ENCODE results near the gene MEGF11. TPM values are rescaled to one million over a fixed set of nuclear protein-coding genes. Genes with fewer than 3 reads are reported as not detected.
"Not testable (repeated sequence)": the region's sequence is repeated elsewhere in the genome, so short reads cannot be mapped to it uniquely, and the experiment has no call there.

MEGF11 gene
- total and polyA plus RNA-seq, 7 donors, result 0.04 to 0.05 TPM; not detected in 5

DNA sequence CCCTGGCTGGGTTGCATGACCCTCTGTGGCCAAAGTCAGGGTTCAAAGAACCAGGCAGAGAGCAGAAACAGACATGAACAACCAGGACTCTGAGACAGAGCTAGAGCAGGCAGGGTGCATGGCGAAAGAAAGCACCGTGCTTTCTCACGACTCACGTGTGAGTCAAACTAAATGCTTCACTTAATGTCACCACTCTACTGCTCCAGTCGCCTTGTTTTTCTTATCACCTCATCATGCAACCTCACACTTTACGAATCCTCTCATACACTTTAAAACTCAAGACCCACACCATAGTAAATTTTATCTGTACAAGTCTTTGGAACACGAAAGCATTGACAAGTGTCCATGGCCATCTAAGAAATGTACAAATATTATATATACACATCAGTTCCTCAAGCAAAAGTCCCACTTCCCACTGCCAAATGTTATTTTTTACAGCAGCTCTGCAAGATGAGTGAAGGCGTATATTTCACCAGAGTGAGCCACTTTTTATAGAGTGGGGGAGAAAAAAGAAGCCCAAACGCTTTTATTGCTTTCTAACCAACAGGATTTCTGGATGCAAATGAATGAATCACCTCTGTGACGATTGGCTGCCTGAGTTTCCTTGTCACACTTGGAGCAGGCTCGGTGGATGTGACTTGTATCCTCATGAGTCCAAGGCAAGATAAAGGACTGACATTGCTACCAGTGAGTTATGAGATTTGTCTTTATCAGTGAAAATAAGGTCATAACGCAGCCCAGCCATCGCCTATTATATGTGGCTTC lies 16.0 kb upstream of the MEGF11 start:
- Histone ChIP-seq H3K27ac (no peak overlapping the region), H3K4me1 (no peaks in the 10 kb centered on the region), H3K27me3 (ENCODE audit: insufficient read depth in 3 of 3, low read length in 2 of 3) (peaks cover 0 to 12% (median 2%) of the 10 kb centered on the region in 3 donors), H3K4me3 (no peak overlapping the region), H3K9me3 (no peaks in the 10 kb centered on the region), H3K36me3 (ENCODE audit: insufficient read depth in 1 of 2, low read depth in 1 of 2) (no peaks in the 10 kb centered on the region)
- intact Hi-C loops (cut with DNase I), result loop anchor here in 1 of 2 donors (10.0 kb wide), 1 partner anchor 355 kb away; no protein-coding TSS in a partner anchor
- TF ChIP-seq, protein P1, sequence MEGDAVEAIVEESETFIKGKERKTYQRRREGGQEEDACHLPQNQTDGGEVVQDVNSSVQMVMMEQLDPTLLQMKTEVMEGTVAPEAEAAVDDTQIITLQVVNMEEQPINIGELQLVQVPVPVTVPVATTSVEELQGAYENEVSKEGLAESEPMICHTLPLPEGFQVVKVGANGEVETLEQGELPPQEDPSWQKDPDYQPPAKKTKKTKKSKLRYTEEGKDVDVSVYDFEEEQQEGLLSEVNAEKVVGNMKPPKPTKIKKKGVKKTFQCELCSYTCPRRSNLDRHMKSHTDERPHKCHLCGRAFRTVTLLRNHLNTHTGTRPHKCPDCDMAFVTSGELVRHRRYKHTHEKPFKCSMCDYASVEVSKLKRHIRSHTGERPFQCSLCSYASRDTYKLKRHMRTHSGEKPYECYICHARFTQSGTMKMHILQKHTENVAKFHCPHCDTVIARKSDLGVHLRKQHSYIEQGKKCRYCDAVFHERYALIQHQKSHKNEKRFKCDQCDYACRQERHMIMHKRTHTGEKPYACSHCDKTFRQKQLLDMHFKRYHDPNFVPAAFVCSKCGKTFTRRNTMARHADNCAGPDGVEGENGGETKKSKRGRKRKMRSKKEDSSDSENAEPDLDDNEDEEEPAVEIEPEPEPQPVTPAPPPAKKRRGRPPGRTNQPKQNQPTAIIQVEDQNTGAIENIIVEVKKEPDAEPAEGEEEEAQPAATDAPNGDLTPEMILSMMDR (IDR thresholded peaks at IDR 0.05), result no peak
- WGBS, 3 donors, result 27 to 35% (median 34%) methylated on average over 13 of the region's 13 CpGs
- ATAC-seq, result no peak
- DNase-seq, result no peak

DNA sequence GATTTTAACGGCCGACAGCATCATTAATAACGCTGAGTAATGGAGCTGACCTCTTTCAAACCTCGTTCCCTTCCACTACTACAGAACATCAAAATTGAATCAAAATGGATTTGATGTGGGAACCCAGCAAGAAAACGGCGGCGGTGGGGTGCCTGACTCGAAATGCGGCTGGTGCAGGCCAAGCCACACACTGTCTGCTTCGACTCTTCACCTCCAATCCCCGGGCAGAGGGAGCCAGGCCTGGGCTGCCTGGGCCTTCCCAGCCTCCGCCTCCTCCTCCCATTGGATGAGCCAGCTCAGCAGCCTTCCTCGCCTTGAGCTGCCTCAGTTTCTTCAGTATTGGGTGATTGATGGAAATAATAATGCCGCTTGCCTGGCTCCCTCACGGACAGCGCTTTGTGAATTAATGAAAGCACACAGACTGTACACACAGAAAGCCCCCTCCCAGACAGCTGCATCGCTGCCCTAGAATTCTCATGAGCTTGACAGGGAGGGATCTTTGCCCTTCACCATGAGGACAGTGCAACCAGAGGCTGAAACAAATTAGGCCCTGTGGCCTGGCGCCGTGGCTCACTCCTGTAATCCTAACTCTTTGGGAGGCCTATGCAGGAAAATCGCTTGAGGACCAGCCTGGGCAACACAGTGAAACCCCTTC lies 11.4 kb upstream of the MEGF11 start:
- WGBS, 3 donors, result 85 to 91% (median 86%) methylated on average over 20 of the region's 20 CpGs
- no peak for ATAC-seq
- no peaks in the 10 kb centered on the region for H3K4me1 ChIP-seq
- H3K36me3 ChIP-seq (ENCODE audit: insufficient read depth in 1 of 2, low read depth in 1 of 2), result no peaks in the 10 kb centered on the region
- no peaks in the 10 kb centered on the region for H3K9me3 ChIP-seq
- TF ChIP-seq, protein P1 (IDR thresholded peaks at IDR 0.05), result no peak
- H3K27ac ChIP-seq, result no peak overlapping the region
- intact Hi-C loops (cut with DNase I), result no loop called here
- peaks cover 0 to 12% (median 2%) of the 10 kb centered on the region in 3 donors for H3K27me3 ChIP-seq (ENCODE audit: insufficient read depth in 3 of 3, low read length in 2 of 3)
- H3K4me3 ChIP-seq, result no peak overlapping the region
- no peak for DNase-seq

- H3K4me1 ChIP-seq; H3K27ac ChIP-seq; ATAC-seq; H3K4me3 ChIP-seq; intact Hi-C loops (cut with DNase I); H3K27me3 ChIP-seq (ENCODE audit: insufficient read depth in 3 of 3, low read length in 2 of 3); DNase-seq; H3K36me3 ChIP-seq (ENCODE audit: insufficient read depth in 1 of 2, low read depth in 1 of 2); H3K9me3 ChIP-seq: not testable (repeated sequence)
- 76 to 96% (median 83%) methylated on average over 1 of the region's 1 CpG for WGBS, 3 donors
Measured at GRCh38 chr15:66262837-66263236, 9.3 kb upstream of the MEGF11 start.

DNA sequence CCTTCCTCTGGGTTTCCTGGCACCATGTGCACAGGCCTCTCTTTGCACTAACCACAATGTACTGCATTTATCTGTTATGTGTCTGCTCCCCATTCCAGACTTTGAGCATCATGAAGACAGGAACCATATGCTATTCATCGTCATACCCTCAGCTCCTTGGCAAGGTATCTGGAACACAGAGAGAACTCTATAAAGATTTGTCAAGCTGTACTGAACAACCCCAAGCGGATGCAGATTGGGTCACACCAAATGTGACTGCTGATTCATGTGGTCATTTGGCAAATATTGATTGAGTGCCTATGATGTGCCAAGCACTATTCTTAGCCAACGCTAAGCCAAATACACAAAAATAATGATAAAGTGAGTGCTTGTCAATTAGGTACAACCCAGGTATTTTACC lies 7.5 kb upstream of the MEGF11 start:
- intact Hi-C loops (cut with DNase I), result no loop called here

GRCh38 chr15:66256692-66257091 lies 3.1 kb upstream of the MEGF11 start:
- TF ChIP-seq, protein P1 (IDR thresholded peaks at IDR 0.05), result no peak
- DNase-seq, result no peak
- no peaks in the 10 kb centered on the region for H3K9me3 ChIP-seq
- H3K36me3 ChIP-seq (ENCODE audit: insufficient read depth in 1 of 2, low read depth in 1 of 2), result no peaks in the 10 kb centered on the region
- peaks cover 4 to 56% (median 20%) of the 10 kb centered on the region in 3 donors for H3K27me3 ChIP-seq (ENCODE audit: insufficient read depth in 3 of 3, low read length in 2 of 3)
- no peak overlapping the region for H3K27ac ChIP-seq
- intact Hi-C loops (cut with DNase I), result no loop called here
- H3K4me1 ChIP-seq, result peaks cover 12% of the 10 kb centered on the region
- ATAC-seq, result no peak
- 63 to 72% (median 70%) methylated on average over 3 of the region's 3 CpGs for WGBS, 3 donors
- no peak overlapping the region for H3K4me3 ChIP-seq

More for the DNA sequence above, 7.5 kb upstream of the MEGF11 start:
- ATAC-seq (no peak), DNase-seq (no peak)
- H3K4me3 ChIP-seq, result no peak overlapping the region
- H3K27ac ChIP-seq, result no peak overlapping the region
- TF ChIP-seq, protein P1 (IDR thresholded peaks at IDR 0.05), result no peak
- WGBS, 3 donors, result 81 to 85% (median 81%) methylated on average over 3 of the region's 3 CpGs
- no peaks in the 10 kb centered on the region for H3K9me3 ChIP-seq
- H3K4me1 ChIP-seq, result no peaks in the 10 kb centered on the region
- H3K27me3 ChIP-seq (ENCODE audit: insufficient read depth in 3 of 3, low read length in 2 of 3), result peaks cover 2 to 18% (median 4%) of the 10 kb centered on the region in 3 donors
- no peaks in the 10 kb centered on the region for H3K36me3 ChIP-seq (ENCODE audit: insufficient read depth in 1 of 2, low read depth in 1 of 2)
